ENCODE measurements around the gene EVL. TPM values are rescaled to one million over a fixed set of nuclear protein-coding genes. Genes with fewer than 3 reads are reported as not detected.
"Not testable (repeated sequence)": the region's sequence is repeated elsewhere in the genome, so short reads cannot be mapped to it uniquely, and the experiment has no call there.

Gene EVL
- total RNA-seq, 1 donor from 2014 or later, result 98.9 TPM

DNA sequence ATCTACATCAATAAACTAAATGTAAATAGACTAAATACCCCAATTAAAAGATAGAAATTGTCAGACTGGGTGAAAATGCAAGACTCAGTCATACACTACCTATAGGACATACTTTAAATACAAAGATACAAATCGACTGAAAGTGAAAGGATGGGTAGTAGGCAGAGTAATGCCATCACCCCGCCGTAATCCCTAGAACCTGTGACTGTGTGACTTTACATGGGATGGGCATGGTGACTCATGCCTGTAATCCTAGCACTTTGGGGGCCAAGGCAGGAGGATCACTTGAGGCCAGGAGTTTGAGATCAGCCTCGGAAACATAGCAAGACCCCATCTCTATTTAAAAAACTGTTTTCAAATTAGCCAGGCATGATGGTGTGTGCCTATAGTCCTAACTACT is 2.6 kb upstream of the EVL start:
- DNase-seq (ENCODE audit: low spot score), result no peak
- peaks cover 31% of the 10 kb centered on the region for H3K4me1 Mint-ChIP-seq (ENCODE audit: low read depth)
- peaks cover 3% of the 10 kb centered on the region for H3K9me3 Mint-ChIP-seq (ENCODE audit: low read depth)
- no peak overlapping the region for H3K4me3 Mint-ChIP-seq (ENCODE audit: unreplicated experiment)
- no peaks in the 10 kb centered on the region for H3K36me3 Mint-ChIP-seq (ENCODE audit: low read depth)
- no peak overlapping the region for H3K27ac Mint-ChIP-seq (ENCODE audit: unreplicated experiment)
- no peak for TF ChIP-seq CTCF (IDR thresholded peaks at IDR 0.05)
- H3K27me3 Mint-ChIP-seq (ENCODE audit: low read depth), result no peaks in the 10 kb centered on the region

DNA sequence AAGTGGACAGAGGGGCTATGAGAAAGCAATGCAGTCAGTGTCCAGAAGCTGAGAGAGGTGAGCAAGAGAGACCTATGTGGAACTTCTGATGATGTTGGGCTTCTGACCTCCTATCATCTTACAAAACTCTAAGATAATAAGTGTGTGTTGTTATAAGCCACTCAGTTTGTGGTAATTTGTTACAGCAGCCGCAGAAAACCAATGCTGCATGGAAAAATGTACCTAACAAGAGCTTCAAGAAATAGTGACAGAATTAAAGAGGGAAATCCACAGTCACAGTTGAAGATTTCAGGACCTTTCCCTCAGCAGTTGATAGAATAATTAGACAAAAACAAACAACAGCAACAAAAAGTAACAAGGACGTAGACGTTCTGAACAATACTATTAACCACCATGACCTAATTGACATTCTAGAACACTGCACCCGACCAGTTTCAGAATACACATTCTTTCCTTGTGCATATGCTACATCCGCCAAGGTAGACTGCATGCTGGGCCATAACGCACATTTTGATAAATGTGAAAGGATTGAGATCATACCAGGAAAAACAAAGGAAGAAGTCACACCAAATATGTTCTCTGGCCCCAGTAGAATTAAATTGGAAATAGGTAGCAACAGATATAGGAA is 1.8 kb upstream of the EVL start:
- H3K27me3 Mint-ChIP-seq (ENCODE audit: low read depth), result no peaks in the 10 kb centered on the region
- H3K4me1 Mint-ChIP-seq (ENCODE audit: low read depth), result peaks cover 31% of the 10 kb centered on the region
- no peak overlapping the region for H3K4me3 Mint-ChIP-seq (ENCODE audit: unreplicated experiment)
- no peak for DNase-seq (ENCODE audit: low spot score)
- H3K9me3 Mint-ChIP-seq (ENCODE audit: low read depth), result peaks cover 3% of the 10 kb centered on the region
- TF ChIP-seq CTCF (IDR thresholded peaks at IDR 0.05), result no peak
- H3K27ac Mint-ChIP-seq (ENCODE audit: unreplicated experiment), result no peak overlapping the region
- H3K36me3 Mint-ChIP-seq (ENCODE audit: low read depth), result no peaks in the 10 kb centered on the region

DNA sequence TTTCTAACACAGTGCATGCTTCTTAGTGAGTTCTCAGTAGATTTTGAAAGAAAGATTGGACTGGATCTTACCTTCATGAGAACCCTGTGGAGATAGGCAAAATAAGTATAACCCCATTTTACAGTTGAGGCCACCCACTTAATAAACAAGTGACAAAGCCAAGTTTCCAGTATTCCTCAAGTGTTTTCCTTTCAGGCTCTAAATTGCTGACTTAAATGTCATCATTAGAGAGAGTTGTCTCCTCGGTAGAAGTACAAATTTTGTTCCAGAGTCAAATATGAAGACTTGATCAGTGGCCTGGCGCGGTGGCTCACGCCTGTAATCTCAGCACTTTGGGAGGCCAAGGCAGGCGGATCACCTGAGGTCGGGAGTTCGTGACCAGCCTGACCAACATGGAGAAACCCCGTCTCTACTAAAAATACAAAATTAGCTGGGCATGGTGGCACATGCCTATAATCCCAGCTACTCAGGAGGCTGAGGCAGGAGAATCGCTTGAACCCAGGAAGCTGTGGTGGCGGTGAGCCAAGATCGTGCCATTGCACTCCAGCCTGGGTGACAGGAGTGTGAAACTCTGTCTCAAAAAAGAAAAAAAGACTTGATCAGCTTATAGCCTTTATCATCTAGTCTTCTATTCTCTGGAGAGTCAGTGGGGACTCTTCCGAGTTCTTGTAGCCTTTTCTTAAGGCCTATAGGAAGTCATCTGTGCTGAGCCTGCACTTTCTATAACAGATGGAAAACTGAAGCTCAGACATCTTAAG is 708 bp upstream of the EVL start:
- not testable (repeated sequence) for H3K4me3 Mint-ChIP-seq (ENCODE audit: unreplicated experiment); DNase-seq (ENCODE audit: low spot score); H3K27ac Mint-ChIP-seq (ENCODE audit: unreplicated experiment); H3K36me3 Mint-ChIP-seq (ENCODE audit: low read depth); H3K9me3 Mint-ChIP-seq (ENCODE audit: low read depth); H3K27me3 Mint-ChIP-seq (ENCODE audit: low read depth)
- H3K4me1 Mint-ChIP-seq (ENCODE audit: low read depth), result peaks cover 34% of the 10 kb centered on the region

DNA sequence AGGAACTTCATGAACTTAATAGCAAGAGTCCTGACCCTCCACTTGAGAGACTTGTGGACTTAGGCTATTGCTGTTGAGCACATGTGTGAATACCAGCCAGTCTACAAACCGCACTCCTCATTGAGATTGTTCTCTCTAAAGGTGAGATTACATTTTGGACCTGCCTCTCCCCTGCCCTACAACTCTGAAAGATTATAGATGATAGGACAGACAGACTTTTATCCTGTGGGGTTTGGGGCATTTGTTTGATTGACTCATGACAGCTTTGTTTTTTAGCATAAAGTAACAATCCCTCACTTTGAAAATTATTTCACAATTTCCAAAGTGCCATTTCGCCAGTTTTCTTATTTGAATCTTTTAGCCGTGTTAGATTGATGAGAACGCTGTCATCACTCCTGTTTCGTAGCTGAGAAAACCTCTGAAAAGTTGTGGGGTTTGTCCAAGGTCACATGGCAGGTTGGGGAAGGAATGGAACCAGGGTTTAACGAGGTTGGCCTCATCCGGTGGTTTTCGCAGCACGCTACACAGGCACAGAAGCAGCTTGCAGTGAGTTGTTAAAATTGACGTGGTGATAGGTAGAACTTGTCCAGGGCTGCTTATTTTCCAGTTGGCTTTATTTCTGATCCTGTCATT is 836 bp downstream of the EVL start:
- no peak for TF ChIP-seq CTCF (IDR thresholded peaks at IDR 0.05)
- DNase-seq (ENCODE audit: low spot score), result no peak
- Mint-ChIP-seq H3K4me3 (ENCODE audit: unreplicated experiment) (no peak overlapping the region), H3K9me3 (ENCODE audit: low read depth) (no peaks in the 10 kb centered on the region), H3K4me1 (ENCODE audit: low read depth) (peaks cover 40% of the 10 kb centered on the region), H3K27me3 (ENCODE audit: low read depth) (no peaks in the 10 kb centered on the region), H3K36me3 (ENCODE audit: low read depth) (no peaks in the 10 kb centered on the region), H3K27ac (ENCODE audit: unreplicated experiment) (peak overlapping the region; percentile 58)

GRCh38 chr14:100066962-100067361 is 1.7 kb downstream of the EVL start:
- Mint-ChIP-seq H3K4me3 (ENCODE audit: unreplicated experiment) (no peak overlapping the region), H3K27ac (ENCODE audit: unreplicated experiment) (no peak overlapping the region), H3K9me3 (ENCODE audit: low read depth) (no peaks in the 10 kb centered on the region), H3K27me3 (ENCODE audit: low read depth) (no peaks in the 10 kb centered on the region), H3K36me3 (ENCODE audit: low read depth) (no peaks in the 10 kb centered on the region), H3K4me1 (ENCODE audit: low read depth) (peaks cover 40% of the 10 kb centered on the region)
- no peak for DNase-seq (ENCODE audit: low spot score)
- TF ChIP-seq CTCF (IDR thresholded peaks at IDR 0.05), result no peak

Measured in chondrocyte (in vitro differentiated cells).